A549 (cell line): ENCODE measurements around the gene NT5DC2. TPM values are rescaled to one million over a fixed set of nuclear protein-coding genes. Genes with fewer than 3 reads are reported as not detected.

Experiments used
- ATAC-seq, 2 experiments: fragments of 200-7000 bp in 1 of 2; fragments of >200 bp in 1 of 2; cut with Nextera tagmentation in 1 of 2; cut with Tn5 transposase in 1 of 2; 3 replicates each; pipeline versions ENCODE4 v1.8.0 to v1.9.1; 2018 to 2020; ENCODE audit warnings: mild to moderate bottlenecking in 1 of 2, moderate library complexity in 1 of 2
- CTCF ChIA-PET: fragments of 300-600 bp; sonication (Branson Sonifier 250); formaldehyde crosslinking; extraction: SDS; loops from one replicate; lab custom pipeline; 2021; ENCODE audit warnings: antibody characterized with exemption, inconsistent platforms; lab: Yijun Ruan, JAX
- POLR2A ChIA-PET: fragments of 350-600 bp; formaldehyde crosslinking; extraction: SDS; loops from one replicate; lab custom pipeline; 2021; ENCODE audit warnings: antibody characterized with exemption, inconsistent platforms; lab: Yijun Ruan, JAX
- DNase-seq, 2 experiments: peaks; one replicate each; pipeline versions ENCODE4 v3.0.0 to v3.0.0-alpha.2; 2011 to 2016; ENCODE audit warnings: low read depth in 1 of 2, low spot score in 1 of 2
- FAIRE-seq: peaks from 2 replicates; lab custom pipeline; 2011; peaks lifted over from hg19 to GRCh38; lab: Jason Lieb, UNC
- H3K27ac ChIP-seq, 2 experiments: fragments of >200 bp; sonication (Bioruptor Twin); formaldehyde crosslinking; 3 replicates each; pipeline ENCODE4 v1.5.1; 2016 to 2017
- H3K4me1 ChIP-seq: fragments of >200 bp; sonication (Bioruptor Twin); formaldehyde crosslinking; 3 replicates; pipeline ENCODE4 v1.6.1; 2016
- H3K4me2 ChIP-seq: fragments of >200 bp; sonication (Bioruptor Twin); formaldehyde crosslinking; 3 replicates; pipeline ENCODE4 v1.6.1; 2016
- H3K4me3 ChIP-seq: fragments of >200 bp; sonication (Bioruptor Twin); formaldehyde crosslinking; 3 replicates; pipeline ENCODE4 v1.5.1; 2016
- H3K9me3 ChIP-seq: fragments of >200 bp; sonication (Bioruptor Twin); formaldehyde crosslinking; 3 replicates; pipeline ENCODE4 v1.6.1; 2016
- ATOH8 ChIP-seq: fragments of 250-450 bp; sonication (Bioruptor Pico); IDR thresholded peaks from 2 replicates; pipeline ENCODE4 v1.5.0; 2020; ENCODE audit warnings: low read depth, mild to moderate bottlenecking, moderate library complexity
- CBX8 ChIP-seq: fragments of 200-600 bp; sonication (generic); IDR thresholded peaks from 2 replicates; pipeline ENCODE4 v1.6.1; 2016
- CHD2 ChIP-seq: fragments of 150-350 bp; IDR thresholded peaks from 2 replicates; pipeline ENCODE4 v1.6.1; 2014; ENCODE audit warnings: low read length; ENCODE audit not compliant: partially characterized antibody
- EHF ChIP-seq: fragments of 250-450 bp; sonication (Bioruptor Pico); IDR thresholded peaks from 2 replicates; pipeline ENCODE4 v1.5.0; 2020; ENCODE audit warnings: mild to moderate bottlenecking
- EHMT2 ChIP-seq: fragments of 200-600 bp; sonication (generic); IDR thresholded peaks from 2 replicates; pipeline ENCODE4 v1.6.1; 2016; ENCODE audit warnings: antibody characterized with exemption, low read depth, mild to moderate bottlenecking, moderate library complexity
- ELK1 ChIP-seq: fragments of 150-350 bp; IDR thresholded peaks from 2 replicates; pipeline ENCODE4 v1.6.1; 2014; ENCODE audit warnings: low read depth, mild to moderate bottlenecking, low read length
- EP300 ChIP-seq, 2 experiments: fragments of >200 bp; sonication (Bioruptor Twin); formaldehyde crosslinking; IDR thresholded peaks; 2 replicates in 1 of 2; 3 replicates in 1 of 2; pipeline ENCODE4 v1.6.1; 2016 to 2017
- ESRRA ChIP-seq: fragments of 150-350 bp; IDR thresholded peaks from 2 replicates; pipeline ENCODE4 v1.6.1; 2014; ENCODE audit warnings: mild to moderate bottlenecking, low read length, borderline replicate concordance
- FOSB ChIP-seq: fragments of 250-450 bp; sonication (Bioruptor Pico); IDR thresholded peaks from 2 replicates; pipeline ENCODE4 v1.5.0; 2020; ENCODE audit warnings: mild to moderate bottlenecking, moderate library complexity
- FOSL2 ChIP-seq, 2 experiments: fragments of 450-650 bp in 1 of 2; fragments of >200 bp in 1 of 2; sonication (Bioruptor Twin) in 1 of 2; formaldehyde crosslinking; IDR thresholded peaks; 2 replicates each; pipeline versions ENCODE4 v1.5.0 to v1.6.1; 2016 to 2020; ENCODE audit warnings: mild to moderate bottlenecking in 1 of 2, moderate library complexity in 1 of 2
- HDAC2 ChIP-seq: fragments of 200-600 bp; sonication (generic); IDR thresholded peaks from 2 replicates; pipeline ENCODE4 v1.6.1; 2016
- HOXB13 ChIP-seq: fragments of 250-450 bp; sonication (Bioruptor Pico); IDR thresholded peaks from 2 replicates; pipeline ENCODE4 v1.5.0; 2020; ENCODE audit warnings: low read depth, mild to moderate bottlenecking, moderate library complexity
- HOXB5 ChIP-seq: fragments of 250-450 bp; sonication (Bioruptor Pico); IDR thresholded peaks from 2 replicates; pipeline ENCODE4 v1.5.0; 2020; ENCODE audit warnings: mild to moderate bottlenecking, moderate library complexity
- JUN ChIP-seq, 2 experiments: fragments of >200 bp; sonication (Bioruptor Twin); formaldehyde crosslinking; IDR thresholded peaks; 2 replicates in 1 of 2; 3 replicates in 1 of 2; pipeline ENCODE4 v1.6.1; 2016 to 2017
- MAX ChIP-seq: IDR thresholded peaks from 2 replicates; pipeline ENCODE4 v1.6.1; 2012
- NFE2L2 ChIP-seq: fragments of 150-350 bp; conservative IDR thresholded peaks from 2 replicates; pipeline ENCODE4 v1.6.1; 2014; ENCODE audit warnings: low read length
- NPAS2 ChIP-seq: fragments of 250-450 bp; sonication (Bioruptor Pico); IDR thresholded peaks from 2 replicates; pipeline ENCODE4 v1.8.0; 2022; ENCODE audit warnings: mild to moderate bottlenecking, moderate library complexity, borderline replicate concordance
- NR3C1 ChIP-seq: fragments of >200 bp; sonication (Bioruptor Twin); formaldehyde crosslinking; IDR thresholded peaks from 3 replicates; pipeline ENCODE4 v1.6.1; 2017
- PBX3 ChIP-seq: IDR thresholded peaks from 2 replicates; pipeline ENCODE4 v1.6.1; 2012
- PHF8 ChIP-seq: fragments of 200-600 bp; sonication (generic); IDR thresholded peaks from 2 replicates; pipeline ENCODE4 v1.6.1; 2016; ENCODE audit warnings: low read depth, mild to moderate bottlenecking, antibody characterized with exemption, moderate library complexity, borderline replicate concordance
- RAD21 ChIP-seq, 2 experiments: fragments of >200 bp in 1 of 2; sonication (Bioruptor Twin) in 1 of 2; formaldehyde crosslinking in 1 of 2; IDR thresholded peaks in 1 of 2; conservative IDR thresholded peaks in 1 of 2; 2 replicates in 1 of 2; 3 replicates in 1 of 2; pipeline ENCODE4 v1.6.1; 2012 to 2018; ENCODE audit warnings: inconsistent platforms in 1 of 2
- RARB ChIP-seq: fragments of 250-450 bp; sonication (Bioruptor Pico); IDR thresholded peaks from 2 replicates; pipeline ENCODE4 v1.8.0; 2021; ENCODE audit warnings: mild to moderate bottlenecking, moderate library complexity
- RCOR1 ChIP-seq: fragments of 150-350 bp; IDR thresholded peaks from 2 replicates; pipeline ENCODE4 v1.6.1; 2014; ENCODE audit warnings: antibody characterized with exemption, low read length, low read depth
- REST ChIP-seq: fragments of 200-600 bp; sonication (generic); IDR thresholded peaks from 2 replicates; pipeline ENCODE4 v1.6.1; 2016; ENCODE audit warnings: antibody characterized with exemption, mild to moderate bottlenecking, moderate library complexity
- RFX5 ChIP-seq: fragments of 450-650 bp; IDR thresholded peaks from 2 replicates; pipeline ENCODE4 v1.7.1; 2014; ENCODE audit warnings: antibody characterized with exemption, mild to moderate bottlenecking, moderate library complexity
- RNF2 ChIP-seq: fragments of 200-600 bp; sonication (generic); IDR thresholded peaks from 2 replicates; pipeline ENCODE4 v1.6.1; 2016; ENCODE audit warnings: low read depth, mild to moderate bottlenecking, antibody characterized with exemption, moderate library complexity, borderline replicate concordance
- SMC3 ChIP-seq: fragments of >200 bp; sonication (Bioruptor Twin); formaldehyde crosslinking; IDR thresholded peaks from 3 replicates; pipeline ENCODE4 v1.6.1; 2018; ENCODE audit warnings: inconsistent platforms
- USF2 ChIP-seq: fragments of 450-650 bp; IDR thresholded peaks from 2 replicates; pipeline ENCODE4 v1.6.1; 2014; ENCODE audit warnings: antibody characterized with exemption
- ZC3H11A ChIP-seq: fragments of 450-650 bp; IDR thresholded peaks from 2 replicates; pipeline ENCODE4 v1.6.1; 2014; ENCODE audit warnings: antibody characterized with exemption, mild to moderate bottlenecking
- ZSCAN20 ChIP-seq: fragments of 250-450 bp; sonication (Bioruptor Pico); IDR thresholded peaks from 2 replicates; pipeline ENCODE4 v1.8.0; 2022; ENCODE audit warnings: mild to moderate bottlenecking, moderate library complexity
- WGBS: methylation state at CpG from one replicate; pipeline ENCODE4 v1.1.6; 2017; ENCODE audit errors: missing lambda C conversion rate; 5-methylcytosine and 5-hydroxymethylcytosine counted together
- polyA plus RNA-seq, 4 experiments: library from polyadenylated mRNA; depleted of rRNA in 3 of 4; stranded (reverse); fragments of >200 nt; fragmentation: RNase III in 1 of 4; extraction: RNeasy Plus Mini Kit Qiagen cat#74134 plus additional on column Dnase treatment in 1 of 4; gene quantifications; 2 replicates in 3 of 4; 3 replicates in 1 of 4; pipeline ENCODE4 v1.2.3, GENCODE V29; 2011 to 2017

Gene NT5DC2
- polyA plus RNA-seq, 2 of the 4 experiments (the other 2 are of a cell fraction) = 23.2 to 81.1 TPM

GRCh38 chr3:52568069-52568468 is 34.4 kb upstream of the NT5DC2 start:
- FAIRE-seq (no peak), ATAC-seq (no peak), DNase-seq (no peak)
- no peak for TF ChIP-seq ZC3H11A
- no peak for TF ChIP-seq RNF2
- TF ChIP-seq HOXB5 (CRISPR knock-in tag) = no peak
- no peak for TF ChIP-seq USF2
- no peak for TF ChIP-seq RFX5
- TF ChIP-seq JUN (IDR thresholded peaks at IDR 0.05) = no peak
- no peak for TF ChIP-seq RCOR1
- no peak for TF ChIP-seq RARB
- no peak for TF ChIP-seq CHD2
- no peak for TF ChIP-seq REST
- no peak for TF ChIP-seq MAX
- no peak for TF ChIP-seq NFE2L2
- no peak for TF ChIP-seq PHF8
- no peak for TF ChIP-seq EP300 (IDR thresholded peaks at IDR 0.05)
- TF ChIP-seq FOSB (CRISPR knock-in tag) = no peak
- no peak for TF ChIP-seq ESRRA
- no peak for TF ChIP-seq FOSL2 (IDR thresholded peaks at IDR 0.05)
- no peak for TF ChIP-seq FOSL2 (CRISPR knock-in tag; IDR thresholded peaks at IDR 0.05)
- TF ChIP-seq SMC3 = no peak
- no peak for TF ChIP-seq RAD21 (conservative IDR thresholded peaks at IDR 0.05 in 1 of 2, IDR thresholded peaks at IDR 0.05 in 1 of 2)
- no peak for TF ChIP-seq ATOH8 (CRISPR knock-in tag)
- Histone ChIP-seq H3K4me3 (no peak overlapping the region), H3K9me3 (no peaks in the 10 kb centered on the region), H3K4me1 (no peaks in the 10 kb centered on the region), H3K4me2 (no peak overlapping the region), H3K27ac (no peak overlapping the region)
- CTCF ChIA-PET = interaction anchor here (0.6 kb wide), 2 partner anchors 232 to 411 kb away, joined by 4 to 5 read pairs; no protein-coding TSS in a partner anchor
- WGBS = 85% methylated on average over 2 of the region's 2 CpGs
- POLR2A ChIA-PET = no interaction called here

GRCh38 chr3:52563984-52564383 is 30.3 kb upstream of the NT5DC2 start:
- FAIRE-seq = no peak
- ChIA-PET POLR2A (no interaction called here), CTCF (interaction anchor here (1.5 kb wide), 1 partner anchor 93 kb away, joined by 3 read pairs; no protein-coding TSS in a partner anchor)
- Histone ChIP-seq H3K27ac (no peak overlapping the region), H3K4me2 (no peak overlapping the region), H3K4me1 (no peaks in the 10 kb centered on the region), H3K9me3 (no peaks in the 10 kb centered on the region), H3K4me3 (no peak overlapping the region)
- no peak for ATAC-seq
- WGBS = 96% methylated on average over 2 of the region's 2 CpGs
- DNase-seq = no peak
- TF ChIP-seq ZSCAN20 (CRISPR knock-in tag) (no peak), CHD2 (no peak), HOXB5 (CRISPR knock-in tag) (no peak), HDAC2 (no peak), EHF (CRISPR knock-in tag) (no peak), CBX8 (no peak), NPAS2 (CRISPR knock-in tag) (no peak), ATOH8 (CRISPR knock-in tag) (no peak), RCOR1 (no peak), HOXB13 (CRISPR knock-in tag) (no peak), FOSL2 (IDR thresholded peaks at IDR 0.05) (no peak), FOSL2 (CRISPR knock-in tag; IDR thresholded peaks at IDR 0.05) (no peak), NR3C1 (no peak), PBX3 (no peak), FOSB (CRISPR knock-in tag) (no peak), EHMT2 (no peak), ELK1 (no peak)
